CD4-positive, alpha-beta memory T cell (primary cell): ENCODE measurements around the gene ACAN. TPM values are rescaled to one million over a fixed set of nuclear protein-coding genes. Genes with fewer than 3 reads are reported as not detected.

Experiments
- CTCF ChIA-PET: fragments of 350-600 bp; sonication (Branson Sonifier 250); formaldehyde crosslinking; loops from one replicate; lab custom pipeline; 2021; ENCODE audit warnings: inconsistent platforms; ENCODE audit not compliant: partially characterized antibody; lab: Charles Lee
- POLR2A ChIA-PET: fragments of 350-600 bp; sonication (Branson Sonifier 250); formaldehyde crosslinking; loops from one replicate; lab custom pipeline; 2021; ENCODE audit not compliant: partially characterized antibody; lab: Charles Lee
- DNase-seq, 5 donors: peaks; one replicate each; pipeline versions ENCODE4 v3.0.0 to v3.0.0-alpha.2; 2020 to 2022; ENCODE audit warnings: mixed read lengths in 1 of 5
- H3K27ac ChIP-seq: one replicate; pipeline ENCODE4 v1.7.0; 2013; ENCODE audit warnings: low read depth, low read length
- H3K27me3 ChIP-seq: 2 replicates; pipeline ENCODE4 v1.7.0; 2013; ENCODE audit warnings: mild to moderate bottlenecking, low read length, moderate library complexity; ENCODE audit not compliant: insufficient read depth
- H3K36me3 ChIP-seq: 2 replicates; pipeline ENCODE4 v1.7.0; 2013; ENCODE audit warnings: mild to moderate bottlenecking, low read length, moderate library complexity; ENCODE audit not compliant: insufficient read depth
- H3K4me1 ChIP-seq: 2 replicates; pipeline ENCODE4 v1.7.0; 2013; ENCODE audit warnings: mild to moderate bottlenecking, low read length, moderate library complexity; ENCODE audit not compliant: insufficient read depth
- H3K4me3 ChIP-seq, 2 donors: one replicate each; pipeline ENCODE4 v1.7.0; 2013; ENCODE audit warnings: low read length in 2 of 2, mild to moderate bottlenecking in 1 of 2
- H3K9me3 ChIP-seq, 2 donors: one replicate each; pipeline ENCODE4 v1.7.0; 2013; ENCODE audit warnings: low read length in 2 of 2, control low read depth in 1 of 2; ENCODE audit not compliant: control insufficient read depth in 1 of 2
- H3K27ac Mint-ChIP-seq, 7 donors: one replicate each; pipeline ENCODE4 v1.8.0; 2020 to 2021; ENCODE audit warnings: mixed read lengths in 7 of 7, mild to moderate bottlenecking in 6 of 7, inconsistent platforms in 3 of 7, moderate library complexity in 3 of 7
- H3K27me3 Mint-ChIP-seq, 2 donors: one replicate each; pipeline ENCODE4 v1.8.0; 2020 to 2021; ENCODE audit warnings: mixed read lengths in 2 of 2
- H3K36me3 Mint-ChIP-seq, 2 donors: one replicate each; pipeline ENCODE4 v1.8.0; 2020 to 2021; ENCODE audit warnings: mixed read lengths in 2 of 2, inconsistent platforms in 1 of 2, mild to moderate bottlenecking in 1 of 2
- H3K4me1 Mint-ChIP-seq, 4 donors: one replicate each; pipeline ENCODE4 v1.8.0; 2020 to 2021; ENCODE audit warnings: mixed read lengths in 4 of 4, mild to moderate bottlenecking in 1 of 4
- H3K4me3 Mint-ChIP-seq, 8 donors: one replicate each; pipeline ENCODE4 v1.8.0; 2020 to 2021; ENCODE audit warnings: mixed read lengths in 8 of 8, mild to moderate bottlenecking in 7 of 8, moderate library complexity in 6 of 8, inconsistent platforms in 3 of 8
- H3K9me3 Mint-ChIP-seq, 8 donors: one replicate each; pipeline ENCODE4 v1.8.0; 2020 to 2021; ENCODE audit warnings: mixed read lengths in 8 of 8, mild to moderate bottlenecking in 5 of 8, inconsistent platforms in 3 of 8, moderate library complexity in 1 of 8
- intact Hi-C: fragments of 100-400 bp; cut with micrococcal nuclease; formaldehyde crosslinking; loops from one replicate; pipeline ENCODE4 v1.15.1; 2023
- polyA plus RNA-seq, 2 donors: library from polyadenylated mRNA; unstranded; fragments of 300-500 nt; fragmentation: Illumina TruSeq; gene quantifications; one replicate each; pipeline ENCODE4 v1.2.3, GENCODE V29; 2021
- total RNA-seq, 2 experiments: library from RNA; stranded (reverse); gene quantifications; one replicate each; pipeline ENCODE4 v1.2.3, GENCODE V29; 2021

The ACAN gene
- total and polyA plus RNA-seq, 4 experiments from 2014 or later, result 0.02 TPM; not detected in 3

- Mint-ChIP-seq H3K27me3 (no peaks in the 10 kb centered on the region), H3K27ac (peak within 1 kb of the TSS; percentile 83 to 96 (median 94)), H3K4me1 (peaks cover 20 to 55% (median 31%) of the 10 kb centered on the region in 4 donors), H3K4me3 (peak within 1 kb of the TSS; percentile 88 to 98 (median 96)), H3K36me3 (peaks cover 7 to 11% of the 10 kb centered on the region in 2 donors), H3K9me3 (no peaks in the 10 kb centered on the region)
- intact Hi-C loops, result loop anchor here (1.0 to 2.0 kb wide), 7 partner anchors 9 to 348 kb away; partner anchors contain the start of genes ABHD2, FANCI and MFGE8
- H3K9me3 ChIP-seq, result no peaks in the 10 kb centered on the region
- no peaks in the 10 kb centered on the region for H3K27me3 ChIP-seq
- ChIA-PET POLR2A (interaction anchor here (1.0 to 6.8 kb wide), 7 partner anchors 9 to 270 kb away, joined by 3 to 78 read pairs (median 5); partner anchors contain the start of genes ABHD2 and ISG20), CTCF (interaction anchor here (0.7 to 9.5 kb wide), 14 partner anchors 11 to 318 kb away, joined by 3 to 171 read pairs (median 3); no protein-coding TSS in a partner anchor)
- H3K4me1 ChIP-seq, result peaks cover 41% of the 10 kb centered on the region
- DNase-seq, result peak; percentile 46 to 68 (median 49)
- H3K27ac ChIP-seq, result peak within 1 kb of the TSS; percentile 62
- peak within 1 kb of the TSS; percentile 88 to 89 for H3K4me3 ChIP-seq
- peaks cover 6% of the 10 kb centered on the region for H3K36me3 ChIP-seq
Observed at GRCh38 chr15:88894819-88895767, 91.9 kb downstream of the ACAN start, which contains the start of gene HAPLN3. Gene HAPLN3, minus strand, starts transcription at chr15:88895544. Its CDS starts 8,246 bp downstream, at chr15:88887298.

DNA sequence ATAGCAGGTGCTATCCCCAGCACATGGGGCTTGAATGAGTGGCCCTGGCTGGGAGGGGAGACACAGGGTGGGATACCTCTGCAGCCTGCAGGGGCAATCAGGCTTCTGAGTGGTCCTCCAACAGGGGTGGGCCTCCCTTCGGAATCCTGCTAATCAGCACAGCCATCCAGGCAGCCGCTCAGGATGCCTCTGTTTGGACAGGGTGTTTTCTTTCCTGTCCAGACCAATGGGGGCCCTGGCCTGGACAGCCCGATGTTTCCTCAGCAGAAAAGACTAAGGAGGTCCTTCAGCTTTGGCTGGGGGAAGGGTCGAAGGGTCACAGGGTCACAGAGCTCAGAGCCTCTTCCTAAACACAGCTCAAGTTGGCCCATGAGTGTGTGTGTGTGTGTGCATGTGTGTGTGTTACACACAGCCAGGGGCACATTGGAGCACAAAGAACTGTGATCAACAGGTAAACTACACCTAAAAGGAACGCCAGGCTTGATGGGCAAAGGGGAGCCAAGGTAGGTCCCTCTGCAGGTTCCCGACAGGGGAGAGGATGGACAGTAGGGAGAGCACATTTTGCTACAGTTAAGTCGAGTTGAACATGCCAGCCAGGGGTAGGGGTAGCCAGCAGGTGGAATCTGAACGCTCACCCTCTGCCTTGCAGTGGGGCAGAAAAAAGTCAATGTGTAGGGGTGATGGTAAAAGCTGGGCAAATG, 93.2 kb downstream of the ACAN start:
- intact Hi-C loops, result no loop called here
- no peaks in the 10 kb centered on the region for H3K27me3 Mint-ChIP-seq
- H3K4me3 Mint-ChIP-seq, result peak overlapping the region in 7 of 8 donors; percentile 30 to 80 (median 59)
- H3K9me3 ChIP-seq, result no peaks in the 10 kb centered on the region
- no peaks in the 10 kb centered on the region for H3K27me3 ChIP-seq
- ChIA-PET CTCF (interaction anchor here (0.7 to 9.5 kb wide), 11 partner anchors 9 to 316 kb away, joined by 3 to 171 read pairs (median 5); partner anchors contain the start of gene ABHD2), POLR2A (interaction anchor here (1.0 to 6.8 kb wide), 6 partner anchors 8 to 272 kb away, joined by 3 to 78 read pairs (median 4); partner anchors contain the start of gene ABHD2)
- peaks cover 26 to 52% (median 37%) of the 10 kb centered on the region in 4 donors for H3K4me1 Mint-ChIP-seq
- peak overlapping the region; percentile 14 to 93 (median 89) for H3K27ac Mint-ChIP-seq
- peak in 1 of 5 donors; percentile 13 for DNase-seq
- peaks cover 37% of the 10 kb centered on the region for H3K4me1 ChIP-seq
- H3K36me3 ChIP-seq, result no peaks in the 10 kb centered on the region
- H3K9me3 Mint-ChIP-seq, result no peaks in the 10 kb centered on the region
- H3K4me3 ChIP-seq, result no peak overlapping the region
- no peak overlapping the region for H3K27ac ChIP-seq
- peaks cover 3 to 10% of the 10 kb centered on the region in 2 donors for H3K36me3 Mint-ChIP-seq

DNA sequence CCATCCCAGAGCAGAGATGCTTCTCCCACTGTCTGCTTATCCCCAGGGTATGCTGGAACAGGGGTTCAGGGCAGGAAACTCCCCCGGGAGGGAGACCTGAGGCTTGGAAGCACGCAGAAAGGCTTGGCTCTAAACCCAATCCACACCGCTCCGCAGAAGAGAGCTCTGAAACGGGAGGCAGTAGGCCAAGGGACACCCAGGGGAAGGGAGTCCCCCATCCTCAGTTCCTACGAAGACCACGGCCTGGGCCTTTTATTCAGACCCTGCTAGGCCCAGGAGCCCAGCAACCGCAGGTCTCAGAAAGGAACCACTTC, 93.9 kb downstream of the ACAN start:
- Mint-ChIP-seq H3K4me3 (peak overlapping the region in 7 of 8 donors; percentile 30 to 80 (median 59)), H3K27me3 (no peaks in the 10 kb centered on the region), H3K9me3 (no peaks in the 10 kb centered on the region), H3K4me1 (peaks cover 28 to 55% (median 42%) of the 10 kb centered on the region in 4 donors), H3K36me3 (peaks cover 6 to 13% of the 10 kb centered on the region in 2 donors), H3K27ac (peak overlapping the region; percentile 14 to 93 (median 67))
- DNase-seq, result no peak
- ChIA-PET CTCF (interaction anchor here (0.6 to 9.5 kb wide), 12 partner anchors 9 to 348 kb away, joined by 3 to 171 read pairs (median 3); partner anchors contain the start of gene ABHD2), POLR2A (interaction anchor here (1.0 to 6.8 kb wide), 5 partner anchors 7 to 273 kb away, joined by 3 to 78 read pairs (median 4); partner anchors contain the start of gene ABHD2)
- no peaks in the 10 kb centered on the region for H3K27me3 ChIP-seq
- H3K4me3 ChIP-seq, result no peak overlapping the region
- H3K9me3 ChIP-seq, result no peaks in the 10 kb centered on the region
- H3K36me3 ChIP-seq, result no peaks in the 10 kb centered on the region
- H3K27ac ChIP-seq, result no peak overlapping the region
- peaks cover 38% of the 10 kb centered on the region for H3K4me1 ChIP-seq
- intact Hi-C loops, result no loop called here

DNA sequence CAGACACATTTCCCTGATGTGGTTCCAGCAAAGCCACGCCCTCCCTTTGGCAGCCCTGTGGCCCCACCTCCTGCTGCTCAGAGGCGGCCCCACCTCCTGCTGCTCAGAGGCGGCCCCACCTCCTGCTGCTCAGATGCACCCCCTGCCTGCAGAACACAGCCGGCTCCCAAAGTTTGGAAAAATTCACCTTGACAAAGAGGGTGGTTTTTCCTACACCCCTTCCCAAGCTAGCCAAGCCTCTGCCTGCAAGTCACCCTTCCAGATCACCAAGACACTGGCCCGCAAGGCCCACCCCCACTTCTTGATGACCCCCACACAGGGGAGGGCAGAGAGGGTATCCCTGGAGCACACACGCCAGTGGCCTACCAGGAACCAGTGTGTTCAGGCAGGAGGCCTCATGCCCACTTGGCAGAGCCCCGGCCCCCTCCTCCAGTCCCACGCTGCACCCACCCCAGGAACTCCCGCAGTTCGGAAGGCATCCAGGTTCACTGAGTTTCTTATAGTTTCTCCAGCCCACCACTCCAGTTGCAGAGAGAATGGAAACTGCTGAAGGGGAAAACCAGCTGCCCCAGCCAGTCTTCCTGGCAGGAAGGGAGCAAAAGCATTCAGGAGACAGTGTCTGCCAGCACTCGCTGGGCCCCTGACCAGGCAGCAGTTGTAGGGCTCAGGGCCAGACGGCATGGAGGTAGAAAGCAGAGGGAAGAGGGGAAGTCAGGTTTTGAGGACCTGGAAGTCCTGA, 94.4 kb downstream of the ACAN start:
- Histone ChIP-seq H3K27me3 (no peaks in the 10 kb centered on the region), H3K4me3 (no peak overlapping the region), H3K36me3 (no peaks in the 10 kb centered on the region), H3K4me1 (peaks cover 43% of the 10 kb centered on the region), H3K27ac (no peak overlapping the region), H3K9me3 (no peaks in the 10 kb centered on the region)
- Mint-ChIP-seq H3K36me3 (peaks cover 6 to 13% of the 10 kb centered on the region in 2 donors), H3K27me3 (no peaks in the 10 kb centered on the region), H3K4me1 (peaks cover 28 to 58% (median 45%) of the 10 kb centered on the region in 4 donors), H3K4me3 (peak overlapping the region; percentile 20 to 80 (median 58)), H3K27ac (peak overlapping the region; percentile 14 to 93 (median 67)), H3K9me3 (no peaks in the 10 kb centered on the region)
- ChIA-PET POLR2A (interaction anchor here (1.0 to 6.8 kb wide), 5 partner anchors 6 to 273 kb away, joined by 3 to 78 read pairs (median 4); partner anchors contain the start of gene ABHD2), CTCF (interaction anchor here (0.6 to 9.5 kb wide), 14 partner anchors 8 to 347 kb away, joined by 3 to 171 read pairs (median 3); partner anchors contain the start of gene ABHD2)
- intact Hi-C loops, result no loop called here
- DNase-seq, result peak; percentile 78 to 79 (median 78)

DNA sequence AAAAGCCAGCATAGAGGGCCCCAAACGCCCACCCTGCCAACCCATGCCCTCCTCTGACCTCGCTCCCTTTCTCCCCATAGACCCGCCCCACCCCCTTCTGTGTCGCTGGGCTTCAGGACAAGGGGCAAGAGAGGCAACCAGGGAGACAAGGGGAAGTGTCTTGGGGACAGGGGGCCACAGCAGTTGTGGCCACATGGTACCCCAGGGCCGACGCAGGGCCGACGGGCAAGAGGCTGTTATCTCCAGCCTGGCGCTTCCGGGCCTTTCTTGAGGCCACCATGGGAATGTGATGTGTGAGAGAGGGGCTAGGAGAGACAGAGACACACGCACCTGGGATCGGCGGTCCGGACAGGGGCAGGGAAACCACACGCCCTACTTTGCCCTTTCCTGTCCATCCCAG, 95.5 kb downstream of the ACAN start:
- H3K4me3 ChIP-seq, result no peak overlapping the region
- no peaks in the 10 kb centered on the region for H3K9me3 ChIP-seq
- peak overlapping the region in 2 of 7 donors; percentile 23 to 68 for H3K27ac Mint-ChIP-seq
- intact Hi-C loops, result no loop called here
- H3K4me3 Mint-ChIP-seq, result no peak overlapping the region
- peaks cover 34 to 63% (median 47%) of the 10 kb centered on the region in 4 donors for H3K4me1 Mint-ChIP-seq
- no peaks in the 10 kb centered on the region for H3K27me3 Mint-ChIP-seq
- H3K9me3 Mint-ChIP-seq, result no peaks in the 10 kb centered on the region
- CTCF ChIA-PET, result interaction anchor here (0.7 to 9.5 kb wide), 6 partner anchors 7 to 279 kb away, joined by 3 to 171 read pairs (median 4); partner anchors contain the start of gene ABHD2
- no peak for DNase-seq
- H3K36me3 ChIP-seq, result no peaks in the 10 kb centered on the region
- H3K36me3 Mint-ChIP-seq, result peaks cover 3 to 11% of the 10 kb centered on the region in 2 donors
- H3K27me3 ChIP-seq, result no peaks in the 10 kb centered on the region
- H3K4me1 ChIP-seq, result peaks cover 54% of the 10 kb centered on the region
- POLR2A ChIA-PET, result interaction anchor here (1.9 kb wide), 1 partner anchor 275 kb away, joined by 5 read pairs; no protein-coding TSS in a partner anchor
- no peak overlapping the region for H3K27ac ChIP-seq

- no peaks in the 10 kb centered on the region for H3K27me3 ChIP-seq
- Mint-ChIP-seq H3K27ac (peak overlapping the region in 3 of 7 donors; percentile 68 to 72 (median 72)), H3K27me3 (no peaks in the 10 kb centered on the region), H3K4me3 (no peak overlapping the region), H3K9me3 (no peaks in the 10 kb centered on the region), H3K36me3 (peaks cover 3 to 8% of the 10 kb centered on the region in 2 donors), H3K4me1 (peaks cover 34 to 63% (median 48%) of the 10 kb centered on the region in 4 donors)
- DNase-seq, result no peak
- no peaks in the 10 kb centered on the region for H3K36me3 ChIP-seq
- H3K9me3 ChIP-seq, result no peaks in the 10 kb centered on the region
- ChIA-PET CTCF (interaction anchor here (1.5 kb wide), 1 partner anchor 12 kb away, joined by 4 read pairs; no protein-coding TSS in a partner anchor), POLR2A (no interaction called here)
- intact Hi-C loops, result no loop called here
- H3K4me3 ChIP-seq, result no peak overlapping the region
- no peak overlapping the region for H3K27ac ChIP-seq
- H3K4me1 ChIP-seq, result peaks cover 54% of the 10 kb centered on the region
Observed at GRCh38 chr15:88899251-88899650, 96.0 kb downstream of the ACAN start.
